Cortex of kidney (tissue), 1 donor: ENCODE measurements around the gene EMB.
"Not testable (repeated sequence)": the region's sequence is repeated elsewhere in the genome, so short reads cannot be mapped to it uniquely, and the experiment has no call there.

Source experiments
- DNase-seq: peaks from one replicate; lab custom pipeline; 2025; lab: John Stamatoyannopoulos, UW

EMB gene

DNA sequence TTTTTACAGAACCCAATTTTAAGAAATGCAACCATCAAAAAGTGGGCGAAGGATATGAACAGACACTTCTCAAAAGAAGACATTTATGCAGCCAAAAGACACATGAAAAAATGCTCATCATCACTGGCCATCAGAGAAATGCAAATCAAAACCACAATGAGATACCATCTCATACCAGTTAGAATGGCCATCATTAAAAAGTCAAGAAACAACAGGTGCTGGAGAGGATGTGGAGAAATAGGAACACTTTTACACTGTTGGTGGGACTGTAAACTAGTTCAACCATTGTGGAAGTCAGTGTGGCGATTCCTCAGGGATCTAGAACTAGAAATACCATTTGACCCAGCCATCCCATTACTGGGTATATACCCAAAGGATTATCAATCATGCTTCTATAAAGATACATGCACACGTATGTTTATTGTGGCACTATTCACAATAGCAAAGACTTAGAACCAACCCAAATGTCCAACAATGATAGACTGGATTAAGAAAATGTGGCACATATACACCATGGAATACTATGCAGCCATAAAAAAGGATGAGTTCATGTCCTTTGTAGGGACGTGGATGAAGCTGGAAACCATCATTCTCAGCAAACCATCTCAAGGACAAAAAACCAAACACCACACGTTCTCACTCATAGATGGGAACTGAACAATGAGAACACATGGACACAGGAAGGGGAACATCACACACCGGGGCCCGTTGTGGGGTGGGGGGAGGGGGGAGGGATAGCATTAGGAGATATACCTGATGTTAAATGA, 19.7 kb downstream of the EMB start:
- not testable (repeated sequence) for DNase-seq

GRCh38 chr5:50420343-50420935, 20.6 kb downstream of the EMB start:
- DNase-seq, result no peak

DNA sequence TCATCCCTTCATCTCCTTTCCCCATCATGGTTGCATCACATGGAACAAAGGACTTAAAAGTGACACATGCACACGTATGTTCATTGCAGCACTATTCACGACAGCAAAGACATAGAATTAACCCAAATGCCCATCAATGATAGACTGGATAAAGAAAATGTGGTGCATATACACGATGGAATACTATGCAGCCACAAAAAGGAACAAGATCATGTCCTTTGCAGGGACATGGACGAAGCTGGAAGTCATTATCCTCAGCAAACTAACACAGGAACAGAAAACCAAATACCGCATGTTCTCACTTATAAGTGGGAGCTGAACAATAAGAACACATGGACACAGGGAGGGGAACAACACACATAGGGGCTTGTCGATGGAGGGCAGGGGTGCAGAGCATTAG, 21.4 kb downstream of the EMB start:
- DNase-seq, result not testable (repeated sequence)

GRCh38 chr5:50416637-50417036, 24.5 kb downstream of the EMB start:
- not testable (repeated sequence) for DNase-seq

- DNase-seq, result no peak
Observed at GRCh38 chr5:50415912-50416311, 25.2 kb downstream of the EMB start.

DNA sequence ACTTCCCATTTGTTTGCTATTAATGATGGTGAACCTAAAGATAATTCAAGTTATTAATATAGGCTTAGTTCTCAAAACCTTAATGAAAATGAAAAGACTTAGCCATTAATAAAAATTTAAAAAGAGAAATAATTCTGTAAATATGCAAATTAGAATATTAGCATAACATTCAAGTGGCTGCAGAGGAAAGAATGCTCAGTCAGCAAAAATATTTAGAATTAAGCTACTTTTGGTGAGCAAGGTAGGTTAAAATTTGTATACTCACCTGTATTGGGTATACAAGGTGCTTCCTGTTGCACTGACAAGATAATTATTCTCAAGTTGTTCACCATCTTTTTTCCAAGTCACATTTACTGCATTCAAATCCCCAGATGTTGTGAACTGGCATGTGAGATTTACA, 30.2 kb downstream of the EMB start:
- not testable (repeated sequence) for DNase-seq

GRCh38 chr5:50406877-50407276, 34.2 kb downstream of the EMB start:
- no peak for DNase-seq

- DNase-seq, result no peak
Observed at GRCh38 chr5:50401336-50401735, 39.8 kb downstream of the EMB start.

- DNase-seq, result not testable (repeated sequence)
Observed at GRCh38 chr5:50393925-50394609, 47.0 kb downstream of the EMB start.

- DNase-seq, result not testable (repeated sequence)
Observed at GRCh38 chr5:50392289-50392688, 48.8 kb downstream of the EMB start.

DNA sequence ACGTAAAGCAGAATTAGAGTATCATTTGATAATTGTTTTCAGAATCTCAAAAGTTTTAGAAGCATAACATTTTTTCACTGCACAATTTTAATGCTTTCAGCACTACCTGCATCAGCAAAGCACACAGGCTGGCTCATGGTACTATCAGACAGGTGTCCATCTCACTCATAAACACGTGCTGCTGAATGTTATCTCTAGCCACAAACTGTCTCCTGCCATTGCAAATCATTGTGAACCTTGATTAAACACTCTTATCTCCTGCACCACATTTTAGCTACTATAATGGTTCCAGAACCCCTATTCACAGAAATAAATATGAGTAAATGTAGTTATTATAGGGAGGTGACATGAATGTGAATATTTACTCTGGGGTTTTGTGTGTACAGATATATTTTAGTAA, 56.7 kb downstream of the EMB start:
- DNase-seq, result not testable (repeated sequence)

GRCh38 chr5:50376696-50377095, 64.4 kb downstream of the EMB start:
- DNase-seq, result not testable (repeated sequence)

GRCh38 chr5:50369287-50370033, 71.6 kb downstream of the EMB start:
- not testable (repeated sequence) for DNase-seq

DNA sequence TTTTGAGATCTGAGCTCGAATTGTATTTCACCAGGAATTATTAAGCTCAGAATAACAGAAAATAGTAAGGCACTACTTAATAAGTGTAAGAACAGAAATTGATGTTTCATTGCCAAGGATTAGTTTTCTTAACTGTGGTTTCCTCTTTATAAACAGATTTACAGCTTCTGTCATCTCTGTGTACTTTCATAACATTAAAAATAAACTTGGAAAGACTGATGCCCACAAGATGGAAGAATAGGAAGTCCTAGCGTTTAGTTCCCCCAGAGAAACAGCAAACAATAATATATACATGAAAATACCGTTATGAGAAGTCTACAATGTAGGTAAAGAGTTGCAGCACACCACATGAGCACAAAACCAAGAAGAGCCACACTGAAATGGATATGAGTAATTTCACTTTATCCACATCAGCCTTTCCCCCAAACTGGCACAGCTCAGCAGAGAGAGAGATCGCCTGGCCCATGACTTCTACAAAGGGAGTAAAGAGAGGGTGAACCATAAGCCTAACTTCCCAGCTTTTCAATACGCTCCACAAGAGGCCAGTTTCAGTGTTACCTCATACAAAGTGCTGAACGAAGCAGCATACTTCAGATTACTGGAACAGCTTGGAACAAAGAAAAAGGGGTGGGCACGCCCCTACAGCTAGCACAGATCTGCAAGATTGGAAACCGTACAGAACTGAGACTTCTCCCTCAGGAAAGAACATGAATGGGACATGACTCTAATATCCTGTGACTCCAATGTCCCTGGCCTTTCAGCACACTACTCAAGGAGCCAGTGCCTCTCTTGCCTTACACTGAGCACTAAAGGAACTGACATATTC, 75.4 kb downstream of the EMB start:
- DNase-seq, result no peak

- DNase-seq, result not testable (repeated sequence)
Observed at GRCh38 chr5:50364535-50365309, 76.4 kb downstream of the EMB start.

DNA sequence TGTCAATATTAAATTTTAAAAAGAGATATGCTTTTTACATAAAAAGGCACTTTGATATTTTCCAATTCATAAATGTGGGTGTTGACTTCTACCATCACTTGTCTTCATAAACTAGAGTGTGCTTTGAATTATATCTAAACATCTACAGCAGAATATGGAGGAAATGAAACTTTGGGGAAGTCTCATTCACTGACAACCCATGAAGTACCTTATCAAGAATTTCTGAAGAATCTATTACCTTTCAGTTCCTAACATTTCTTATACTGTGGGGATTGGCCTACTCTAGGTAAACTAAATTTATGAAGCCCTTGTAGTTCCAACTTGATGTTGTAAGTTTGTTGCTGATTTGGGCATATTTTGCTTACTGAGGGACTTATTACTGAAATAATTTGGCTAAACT, 81.9 kb downstream of the EMB start:
- no peak for DNase-seq

GRCh38 chr5:50352382-50352781, 88.7 kb downstream of the EMB start:
- no peak for DNase-seq
